HepG2 (cell line): ENCODE results near the gene RANBP3. TPM values are rescaled to one million over a fixed set of nuclear protein-coding genes. Genes with fewer than 3 reads are reported as not detected.

Source experiments
- FUBP1 ChIP-seq: sonication (generic); formaldehyde crosslinking; IDR thresholded peaks from 2 replicates; pipeline ENCODE4 v1.5.1; 2020; ENCODE audit warnings: missing genetic modification reagents, mild to moderate bottlenecking, borderline replicate concordance
- GFI1 ChIP-seq: sonication (generic); formaldehyde crosslinking; IDR thresholded peaks from 2 replicates; pipeline ENCODE4 v1.5.0; 2020; ENCODE audit warnings: missing genetic modification reagents, mild to moderate bottlenecking, borderline replicate concordance
- HDAC1 ChIP-seq: sonication (generic); formaldehyde crosslinking; IDR thresholded peaks from 2 replicates; pipeline ENCODE4 v1.5.1; 2020; ENCODE audit warnings: mild to moderate bottlenecking, missing genetic modification reagents
- ISL2 ChIP-seq: sonication (generic); formaldehyde crosslinking; IDR thresholded peaks from 2 replicates; pipeline ENCODE4 v1.5.0; 2020; ENCODE audit warnings: missing genetic modification reagents
- KDM2A ChIP-seq: sonication (generic); formaldehyde crosslinking; IDR thresholded peaks from 2 replicates; pipeline ENCODE4 v1.4.0; 2020; ENCODE audit warnings: low read depth, missing genetic modification reagents, borderline replicate concordance
- PAXIP1 ChIP-seq: sonication (generic); formaldehyde crosslinking; conservative IDR thresholded peaks from 2 replicates; pipeline ENCODE4 v1.4.0; 2020; ENCODE audit warnings: mild to moderate bottlenecking, missing genetic modification reagents, moderate library complexity
- PBX3 ChIP-seq: sonication (generic); formaldehyde crosslinking; IDR thresholded peaks from 2 replicates; pipeline ENCODE4 v1.8.1; 2023; ENCODE audit warnings: missing genetic modification reagents, inconsistent platforms, borderline replicate concordance
- SAP130 ChIP-seq: IDR thresholded peaks from 2 replicates; pipeline ENCODE4 v1.6.1; 2016; ENCODE audit warnings: low read depth
- STAG1 ChIP-seq: sonication (generic); formaldehyde crosslinking; IDR thresholded peaks from 2 replicates; pipeline ENCODE4 v1.4.0; 2020; ENCODE audit warnings: missing genetic modification reagents
- TEF ChIP-seq: sonication (generic); formaldehyde crosslinking; IDR thresholded peaks from 2 replicates; pipeline ENCODE4 v1.5.0; 2020; ENCODE audit warnings: missing genetic modification reagents
- ZBTB37 ChIP-seq: sonication (generic); formaldehyde crosslinking; IDR thresholded peaks from 2 replicates; pipeline ENCODE4 v1.4.0; 2020; ENCODE audit warnings: mild to moderate bottlenecking, missing genetic modification reagents
- ZMYM3 ChIP-seq: sonication (generic); formaldehyde crosslinking; IDR thresholded peaks from 2 replicates; pipeline ENCODE4 v1.5.1; 2020; ENCODE audit warnings: mild to moderate bottlenecking, missing genetic modification reagents
- ZNF224 ChIP-seq: sonication (generic); formaldehyde crosslinking; IDR thresholded peaks from 2 replicates; pipeline ENCODE4 v1.5.0; 2020; ENCODE audit warnings: mild to moderate bottlenecking, missing genetic modification reagents
- ZNF264 ChIP-seq: sonication (generic); formaldehyde crosslinking; IDR thresholded peaks from 2 replicates; pipeline ENCODE4 v1.4.0; 2020; ENCODE audit warnings: missing genetic modification reagents
- ZNF687 ChIP-seq: sonication (generic); formaldehyde crosslinking; IDR thresholded peaks from 2 replicates; pipeline ENCODE4 v1.5.1; 2020; ENCODE audit warnings: mild to moderate bottlenecking, missing genetic modification reagents, moderate library complexity
- polyA plus RNA-seq, 8 experiments: library from polyadenylated mRNA; depleted of rRNA in 3 of 8; stranded (reverse) in 7 of 8; unstranded in 1 of 8; fragments of >200 nt; fragmentation: Illumina TruSeq in 4 of 8; extraction: Trizol in 4 of 8; gene quantifications; 2 replicates each; pipeline versions ENCODE4 v1.2.1 to v1.2.3, GENCODE V29; 2011 to 2016; ENCODE audit warnings: low read depth in 4 of 8, missing spikeins in 1 of 8, mixed read lengths in 1 of 8; ENCODE audit not compliant: insufficient read depth in 1 of 8
- total RNA-seq, 5 experiments: library from RNA; depleted of rRNA; stranded (reverse); fragments of >200 nt; fragmentation: Illumina TruSeq; extraction: Trizol; gene quantifications; 2 replicates each; pipeline ENCODE4 v1.2.3, GENCODE V29; 2016; ENCODE audit warnings: low read depth in 1 of 5

The RANBP3 gene
- total and polyA plus RNA-seq, 2 of the 13 experiments (the other 11 are each of a cell fraction or from before 2014, with no cell fraction given): 39.5 to 149 TPM

- TF ChIP-seq PBX3 (CRISPR knock-in tag) (no peak), FUBP1 (CRISPR knock-in tag) (no peak), STAG1 (CRISPR knock-in tag) (peak; percentile 90), TEF (no peak), GFI1 (CRISPR knock-in tag) (peak; percentile 57; the same call in 1 of the 2 replicates), ZNF687 (CRISPR knock-in tag) (peak; percentile 51), PAXIP1 (CRISPR knock-in tag) (peak; percentile 83), SAP130 (CRISPR knock-in tag) (peak; percentile 65), HDAC1 (0 out of 2 replicates have a peak, but pooled peaks have one; percentile 43), ISL2 (CRISPR knock-in tag) (peak; percentile 37; the same call in 1 of the 2 replicates), ZNF264 (peak; percentile 61), ZMYM3 (CRISPR knock-in tag) (peak; percentile 88; the same call in 1 of the 2 replicates), KDM2A (CRISPR knock-in tag) (no peak), ZBTB37 (CRISPR knock-in tag) (no peak), ZNF224 (CRISPR knock-in tag) (0 out of 2 replicates have a peak, but pooled peaks have one; percentile 24)
These were observed 9.3 kb upstream of the RANBP3 start (continued) for GRCh38 chr19:5987077-5987818.
